ENCODE results near the gene SUDS3.

Gene SUDS3

DNA sequence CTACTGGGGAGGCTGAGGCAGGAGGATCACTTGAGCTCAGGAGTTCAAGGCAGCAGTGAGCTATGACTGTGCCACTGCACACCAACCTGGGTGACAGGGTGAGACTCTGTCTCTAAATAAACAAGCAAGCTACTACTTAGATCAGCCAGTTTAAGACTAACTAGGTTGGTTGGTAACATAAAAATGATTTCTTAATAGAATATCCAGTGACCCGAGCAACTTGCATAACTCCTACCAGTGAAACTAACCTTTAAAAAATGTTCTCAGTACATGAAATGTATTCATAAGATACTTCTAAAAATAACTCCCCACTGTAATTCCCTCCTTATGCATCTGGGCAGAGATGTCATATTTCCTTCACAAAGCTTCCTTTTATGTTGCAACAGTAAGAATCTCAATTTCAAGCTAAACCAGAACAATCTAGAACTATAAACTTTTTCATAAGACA, 19.5 kb upstream of the SUDS3 start:
- no peak for DNase-seq (ENCODE audit: low spot score)

DNA sequence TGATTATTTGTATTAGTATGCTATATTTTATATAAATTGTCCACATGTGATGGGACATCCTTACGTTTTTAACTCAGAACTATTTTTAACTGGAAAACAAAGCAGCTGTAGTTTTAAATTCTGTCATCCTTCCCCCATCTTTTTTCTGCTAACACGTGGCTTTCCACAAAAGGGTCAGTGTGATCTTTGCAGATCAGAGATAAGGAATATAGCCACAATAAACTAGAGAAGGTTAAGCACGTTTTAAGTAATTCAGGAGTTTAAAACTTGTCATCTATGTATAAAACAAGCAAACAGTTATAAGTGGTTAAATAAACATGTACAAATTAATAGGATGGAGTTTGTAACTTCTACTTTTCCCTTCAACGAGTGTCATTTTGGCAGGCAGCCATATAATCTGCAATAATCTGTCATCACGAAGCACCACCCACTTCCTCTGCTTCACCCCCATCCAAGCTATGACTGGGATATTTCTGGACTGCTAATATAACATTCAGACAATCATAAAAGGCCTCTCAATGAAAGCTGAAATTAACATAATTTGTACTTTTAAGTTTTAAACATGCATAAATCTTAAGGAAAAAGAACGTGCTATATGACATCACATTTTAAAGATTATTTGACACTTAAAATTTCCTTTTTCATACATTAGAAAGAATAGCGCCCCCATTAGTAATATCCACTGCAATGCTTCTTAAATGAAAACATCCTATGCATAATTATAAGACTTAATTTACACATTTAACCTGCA, 18.9 kb upstream of the SUDS3 start:
- DNase-seq (ENCODE audit: low spot score): peak; percentile 72

DNA sequence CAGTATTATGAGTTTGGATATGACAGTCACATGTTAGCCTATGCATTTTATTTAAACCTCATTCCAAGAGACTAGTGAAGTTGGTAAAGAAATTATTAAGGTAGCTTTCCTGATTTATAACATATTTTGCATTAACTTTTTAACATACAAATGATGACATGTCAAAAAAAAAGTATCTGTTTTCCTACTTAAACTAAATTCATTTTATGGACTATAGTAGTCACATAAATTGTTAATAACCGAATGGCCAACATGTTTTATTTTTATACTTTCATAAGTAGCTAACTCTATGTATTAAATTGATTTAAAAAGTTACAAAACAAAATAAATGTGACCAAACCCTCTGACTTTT, 18.4 kb upstream of the SUDS3 start:
- no peak for DNase-seq (ENCODE audit: low spot score)

DNA sequence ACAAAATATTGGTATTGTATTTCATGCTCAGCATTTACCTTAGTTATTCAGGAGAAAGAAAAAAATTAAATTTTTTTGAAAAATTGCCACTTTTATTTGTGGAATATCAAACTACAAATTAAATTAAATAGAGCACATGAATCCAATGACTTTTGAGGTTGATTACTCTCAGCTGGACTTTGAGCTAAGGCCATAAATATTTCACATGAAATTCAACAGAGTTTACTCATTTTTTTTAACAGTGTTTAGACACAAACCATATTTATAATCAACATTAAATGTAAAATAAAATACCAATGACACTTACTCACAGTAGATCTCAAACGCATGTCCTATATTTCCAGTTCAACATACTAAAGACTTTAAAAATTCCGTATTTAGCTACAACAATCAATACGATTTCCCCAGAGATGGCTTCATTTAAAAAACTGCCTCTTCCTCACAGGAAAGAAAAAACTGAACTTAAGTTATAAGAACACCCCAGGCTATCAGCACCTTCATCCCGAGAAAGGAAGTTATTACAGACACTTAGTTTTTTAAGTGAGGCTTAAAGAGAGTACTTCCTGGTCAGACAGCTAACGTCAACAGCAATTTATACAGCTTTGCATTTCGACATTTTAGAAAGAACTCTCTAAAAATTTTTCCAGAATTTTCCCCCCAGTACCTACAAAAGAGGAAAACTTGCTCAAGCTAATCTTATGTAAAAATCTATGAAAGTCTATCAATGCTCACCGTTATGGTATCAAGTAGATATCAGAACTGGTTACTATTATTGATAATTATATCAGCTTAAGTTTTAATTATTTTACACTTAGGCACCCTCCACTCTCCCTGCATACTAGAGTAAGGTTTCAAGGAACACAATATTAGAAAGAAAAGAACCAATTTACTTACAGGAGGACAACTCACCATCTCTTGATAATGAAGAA, 17.5 kb upstream of the SUDS3 start:
- peak; percentile 44 for DNase-seq (ENCODE audit: low spot score)

DNA sequence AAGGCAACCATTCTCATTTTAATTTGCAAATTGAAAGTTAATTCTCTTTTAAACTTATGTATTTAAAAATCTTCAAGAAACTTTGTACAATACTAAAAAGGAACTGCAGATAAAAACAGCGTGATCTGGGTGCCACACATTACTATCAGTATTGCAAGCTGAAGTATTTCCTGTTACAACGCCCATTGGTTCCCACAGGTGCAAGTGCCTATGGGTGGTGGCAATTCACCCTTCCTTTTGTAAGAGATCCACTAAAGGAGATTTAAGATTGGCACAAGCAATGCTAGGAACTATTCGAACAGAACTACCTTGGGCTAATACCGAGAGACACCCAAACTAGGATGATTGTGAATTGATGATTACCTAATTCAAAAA, 16.8 kb upstream of the SUDS3 start:
- peak; percentile 53 for DNase-seq (ENCODE audit: low spot score)

DNA sequence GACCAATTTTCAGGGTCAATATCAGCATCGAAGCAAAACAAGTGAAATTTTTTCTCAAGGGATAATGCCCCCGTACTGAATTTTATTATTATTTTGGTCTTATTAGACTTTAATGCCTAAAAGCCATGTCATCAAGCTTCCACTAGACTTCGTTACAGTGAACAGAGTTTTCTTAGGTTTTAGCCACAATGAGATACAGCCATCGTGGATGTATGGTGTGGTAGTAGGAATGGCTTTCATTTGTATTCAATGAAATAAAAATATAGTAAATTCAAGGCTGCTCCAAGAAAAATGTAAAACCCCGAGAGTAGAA, 15.3 kb upstream of the SUDS3 start:
- no peak for DNase-seq (ENCODE audit: low spot score)

DNA sequence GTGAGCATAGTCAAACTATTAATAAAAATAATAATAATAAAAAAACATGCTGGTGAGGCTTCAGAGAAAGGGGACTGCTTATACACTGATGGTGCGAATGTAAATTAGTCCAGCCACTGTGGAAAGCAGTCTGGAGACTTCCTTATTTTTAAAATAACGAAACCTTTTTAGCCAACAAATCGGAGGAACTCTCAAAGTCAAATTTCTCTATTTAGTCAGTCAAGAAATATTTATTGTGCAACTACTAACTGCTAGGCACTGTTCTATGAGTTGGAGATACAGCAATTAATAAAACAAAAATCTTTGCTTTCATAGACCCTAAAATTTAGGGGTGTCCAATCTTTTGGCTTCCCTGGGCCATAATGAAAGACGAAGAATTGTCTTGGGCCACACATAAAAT, 14.5 kb upstream of the SUDS3 start:
- no peak for DNase-seq (ENCODE audit: low spot score)

DNA sequence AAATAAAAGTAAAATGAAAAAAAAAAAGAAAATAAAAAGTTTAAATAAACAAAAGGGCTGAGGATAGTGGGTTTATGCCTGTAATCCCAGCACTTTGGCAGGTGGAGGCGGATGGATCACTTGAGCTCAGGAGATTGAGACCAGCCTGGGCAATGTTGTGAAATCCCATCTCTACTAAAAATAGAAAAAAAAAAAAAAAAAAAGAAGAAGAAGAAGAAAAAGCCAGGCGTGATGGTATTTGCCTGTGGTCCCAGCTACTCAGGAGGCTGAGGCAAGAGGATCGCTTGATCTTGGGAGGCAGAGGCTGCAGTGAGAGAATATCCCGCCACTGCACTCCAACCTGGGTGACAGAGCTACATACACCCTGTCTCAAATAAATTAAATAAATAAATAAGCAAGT, 7.5 kb upstream of the SUDS3 start:
- DNase-seq (ENCODE audit: low spot score): no peak

DNA sequence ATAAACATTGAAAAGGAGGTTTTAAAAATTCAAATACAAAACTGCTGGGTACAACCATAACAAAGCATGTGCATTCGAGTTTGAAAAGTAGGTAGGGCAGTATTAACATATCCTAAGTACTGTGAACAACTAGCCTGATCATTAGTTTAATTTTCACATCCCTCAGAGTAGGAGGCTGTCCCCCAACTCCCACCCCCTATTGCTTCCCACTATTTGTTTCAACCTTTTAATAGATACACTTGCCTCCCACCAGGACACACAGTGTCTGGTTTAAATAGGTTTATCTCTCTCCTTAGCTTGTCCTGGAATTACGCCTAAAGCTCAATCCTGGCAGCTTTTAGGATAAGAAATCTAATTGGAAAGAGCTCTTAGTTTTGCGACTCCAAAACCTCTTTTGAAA, 5.8 kb upstream of the SUDS3 start:
- no peak for DNase-seq (ENCODE audit: low spot score)

DNA sequence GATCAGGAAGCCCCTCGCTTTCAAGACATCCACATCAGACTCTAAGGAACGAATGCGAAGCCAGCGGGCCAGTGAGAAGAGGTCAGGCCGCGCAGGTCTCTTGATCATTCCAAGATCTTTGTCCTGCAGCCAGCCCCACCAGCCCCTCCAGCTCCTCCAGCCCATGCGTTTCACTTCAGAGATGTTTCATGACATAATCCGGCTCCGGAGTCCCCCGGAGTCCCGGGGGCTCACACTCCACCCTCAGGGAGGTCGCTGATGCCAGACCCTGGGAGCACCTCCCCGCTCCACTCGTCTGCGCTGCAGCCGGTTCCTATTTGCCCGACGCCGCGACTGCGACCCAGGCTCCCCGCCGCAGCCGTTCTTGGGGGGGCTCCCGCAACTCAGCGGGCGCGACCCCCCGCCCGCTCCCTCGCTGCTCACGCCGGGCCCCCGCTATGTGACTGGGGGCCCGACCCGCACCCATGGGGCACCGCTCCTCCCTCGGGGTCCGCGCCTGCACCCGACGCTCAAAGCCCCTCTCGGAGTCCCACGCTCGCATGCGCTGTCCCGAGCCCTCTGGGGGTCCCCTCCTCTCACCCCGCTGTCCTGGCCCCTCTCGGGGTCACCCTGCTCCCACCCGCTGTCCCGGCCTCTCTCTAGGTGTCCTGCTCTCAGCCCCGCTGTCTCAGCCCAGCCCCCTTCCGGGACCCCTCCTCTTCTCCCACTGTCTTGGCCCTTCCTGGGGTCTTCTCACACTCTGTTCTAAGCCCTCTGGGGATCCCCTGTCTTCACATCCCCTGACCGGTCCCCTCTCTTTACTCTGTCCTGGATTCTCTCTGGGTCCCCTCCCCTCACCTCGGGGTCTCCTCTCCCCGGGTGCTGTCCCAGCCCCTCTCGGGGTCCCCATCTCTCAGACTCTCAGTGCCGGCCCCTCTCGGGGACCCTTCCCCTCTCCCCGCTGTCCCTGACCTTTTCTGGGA, 4.8 kb upstream of the SUDS3 start:
- DNase-seq (ENCODE audit: low spot score): no peak

DNA sequence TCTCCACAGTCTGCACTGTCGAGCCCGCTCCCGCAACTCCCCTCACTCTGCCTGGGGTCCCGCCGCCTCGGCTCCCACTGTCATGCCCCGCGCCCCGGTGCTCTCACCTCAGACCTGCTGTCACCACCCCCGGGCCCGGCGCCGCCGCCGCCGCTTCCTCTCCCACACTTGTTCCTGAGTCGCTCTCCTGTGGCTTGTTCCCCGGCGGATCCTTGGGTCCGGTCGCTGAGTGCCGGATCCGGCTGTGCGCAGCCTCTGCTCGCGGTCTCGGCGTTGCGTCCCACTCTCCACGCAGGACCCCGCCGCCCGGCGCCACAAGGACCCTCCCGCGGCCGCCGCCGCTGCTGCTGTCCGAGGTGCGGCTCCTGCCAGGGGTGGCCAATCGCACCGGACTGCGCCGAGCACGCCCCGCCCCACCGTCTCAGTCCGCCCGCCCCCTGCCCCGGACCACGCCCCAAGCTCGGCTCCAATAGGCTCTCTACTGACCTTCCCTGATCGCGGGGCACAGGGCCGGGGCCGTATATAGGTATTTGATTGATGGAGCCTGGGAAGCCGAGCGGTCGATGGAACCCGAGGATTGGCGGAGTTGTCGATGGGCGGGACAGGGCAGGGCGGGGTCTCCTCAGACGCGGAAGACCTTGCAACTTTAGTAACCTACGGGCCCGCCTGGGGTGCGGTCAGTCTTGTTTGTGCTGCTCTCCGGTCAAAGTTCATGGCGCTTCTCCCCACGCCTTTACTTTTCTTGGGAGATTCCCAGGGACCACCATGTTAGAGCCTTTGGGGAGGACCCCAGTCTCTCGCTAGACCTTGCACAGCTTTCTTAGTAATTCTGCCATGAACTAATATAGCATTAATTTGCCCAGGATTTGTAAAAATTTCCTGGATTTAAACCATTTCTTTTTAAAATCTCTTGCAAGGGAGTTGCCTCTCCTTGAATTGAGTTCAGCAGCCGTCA, 3.5 kb upstream of the SUDS3 start, which contains the start of gene TAOK3:
TSS of gene TAOK3 (minus strand) at position 367 of the 955 bp plus-strand sequence. CDS start 117,340 bp downstream, outside the sequence.
- DNase-seq (ENCODE audit: low spot score): peak; percentile 98

DNA sequence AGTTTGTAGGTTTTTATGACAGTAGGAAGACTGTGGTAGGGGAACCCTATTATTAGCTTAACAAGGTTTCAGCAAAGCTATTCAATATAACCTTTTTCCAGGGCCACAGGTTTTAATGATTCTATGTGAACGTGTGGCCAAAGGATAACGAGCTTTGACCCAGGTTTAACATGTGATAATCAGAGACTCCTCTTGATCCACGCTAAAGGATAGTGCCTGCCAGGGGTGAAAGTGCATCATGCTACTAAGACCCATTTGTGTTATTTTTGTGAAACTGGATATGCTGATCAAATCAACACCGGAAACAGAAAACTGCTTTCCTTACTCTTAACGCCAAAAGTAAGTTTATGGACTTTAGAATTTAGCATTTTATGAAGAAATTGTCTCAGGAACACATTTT, 2.7 kb upstream of the SUDS3 start:
- DNase-seq (ENCODE audit: low spot score): no peak

DNA sequence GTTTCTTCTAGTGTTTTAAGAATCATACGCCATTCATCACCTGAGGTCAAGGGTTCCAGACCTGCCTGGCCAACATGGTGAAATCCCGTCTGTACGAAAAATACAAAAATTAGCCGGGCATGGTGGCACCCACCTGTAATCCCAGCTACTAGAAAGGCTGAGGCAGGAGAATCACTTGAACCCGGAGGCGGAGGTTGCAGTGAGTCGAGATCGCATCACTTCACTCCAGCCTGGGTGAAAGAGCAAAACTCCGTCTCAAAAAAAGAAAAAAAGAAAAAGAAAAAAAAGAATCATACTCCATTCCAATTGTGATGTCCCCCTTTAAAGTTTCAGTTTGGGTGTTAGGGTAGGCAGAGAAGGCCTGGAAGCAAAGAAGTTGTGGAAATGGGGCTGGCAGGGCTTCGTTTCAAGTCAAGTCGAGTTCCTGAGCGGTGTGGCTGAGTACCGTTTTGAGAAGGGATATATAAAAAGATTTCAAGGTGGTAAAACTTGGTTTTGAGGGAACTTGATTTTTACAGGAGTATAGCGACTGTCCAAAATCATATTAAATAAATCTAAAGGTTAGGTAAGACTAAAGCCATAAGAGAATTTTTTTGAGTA, 2.1 kb upstream of the SUDS3 start:
- no peak for DNase-seq (ENCODE audit: low spot score)

DNA sequence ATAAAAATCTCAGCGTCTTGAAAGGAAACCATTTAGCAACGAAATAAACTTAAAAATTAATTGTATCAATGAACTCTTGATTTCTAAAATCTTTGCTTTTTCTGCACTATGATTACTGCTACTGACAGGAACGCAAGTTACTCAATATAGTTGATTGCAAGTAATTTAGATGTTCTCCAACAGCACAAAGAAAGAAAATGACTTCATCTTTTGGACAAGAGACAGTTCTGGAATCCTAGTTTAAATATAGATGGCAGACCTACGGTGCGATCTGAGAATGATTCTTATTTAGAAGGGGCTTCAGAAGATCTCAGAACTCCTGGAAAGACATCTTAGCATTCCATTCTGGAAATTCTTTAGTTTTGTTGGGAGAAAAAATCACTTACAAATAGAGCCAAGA, 1.4 kb upstream of the SUDS3 start:
- no peak for DNase-seq (ENCODE audit: low spot score)

DNA sequence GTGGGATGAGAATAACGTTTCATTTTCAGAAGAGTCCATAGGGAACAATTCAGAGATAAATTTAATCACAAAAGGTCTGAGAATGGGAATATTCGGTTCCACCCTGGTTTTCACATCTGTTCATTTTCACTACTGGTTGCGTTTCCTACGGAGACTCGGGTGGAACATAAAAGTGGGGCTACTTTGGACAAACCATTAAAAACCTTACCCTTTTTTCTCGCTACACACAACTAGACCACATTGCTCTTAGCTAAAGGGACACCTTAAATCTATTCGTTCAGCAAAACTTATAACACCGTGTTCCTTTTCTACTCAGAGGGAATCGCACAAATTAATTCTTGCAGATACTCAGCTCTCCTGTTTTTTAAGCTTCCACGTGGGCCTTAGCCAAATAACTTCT, 1.0 kb upstream of the SUDS3 start:
- DNase-seq (ENCODE audit: low spot score): no peak

DNA sequence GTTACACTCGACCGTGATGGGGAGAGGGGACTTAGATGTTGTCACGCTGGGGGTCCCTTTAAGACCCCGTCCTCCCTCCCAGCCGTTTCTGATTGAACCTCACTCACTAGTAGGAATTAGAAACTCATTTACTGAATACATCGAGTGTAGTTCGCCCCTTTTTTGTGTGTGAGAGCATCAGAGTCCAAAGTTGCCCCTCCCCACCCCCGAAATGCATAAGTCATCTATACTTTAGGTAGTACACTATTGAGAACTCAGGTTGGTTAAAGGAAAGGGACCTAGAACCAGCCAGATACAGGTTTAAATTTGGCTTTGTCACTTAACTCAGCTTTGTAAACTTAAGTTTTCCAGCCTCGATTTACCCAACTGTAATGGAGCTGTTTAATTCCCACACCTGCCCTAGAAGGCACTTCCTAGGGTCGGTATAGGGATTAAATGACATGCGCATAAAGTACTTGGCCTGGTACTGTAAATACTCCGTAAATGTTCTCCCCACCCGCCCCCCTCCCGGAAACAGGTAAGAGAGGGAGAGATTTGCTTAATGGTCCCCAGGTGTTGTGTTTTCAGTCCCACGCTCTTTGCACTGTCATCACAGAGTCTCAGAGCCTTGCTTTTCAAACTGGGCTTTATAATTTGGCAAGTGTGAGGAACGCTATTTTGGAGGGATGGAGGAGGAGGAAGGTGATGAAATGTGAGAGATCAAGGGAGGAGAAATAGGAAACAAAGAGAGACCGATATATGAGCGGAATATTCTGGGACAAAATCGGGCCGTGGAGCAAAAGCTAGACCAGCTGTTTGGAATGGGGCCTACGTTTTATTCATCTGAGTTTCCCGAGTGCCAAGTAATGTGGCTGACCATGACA, 897 bp downstream of the SUDS3 start:
- no peak for DNase-seq (ENCODE audit: low spot score)

DNA sequence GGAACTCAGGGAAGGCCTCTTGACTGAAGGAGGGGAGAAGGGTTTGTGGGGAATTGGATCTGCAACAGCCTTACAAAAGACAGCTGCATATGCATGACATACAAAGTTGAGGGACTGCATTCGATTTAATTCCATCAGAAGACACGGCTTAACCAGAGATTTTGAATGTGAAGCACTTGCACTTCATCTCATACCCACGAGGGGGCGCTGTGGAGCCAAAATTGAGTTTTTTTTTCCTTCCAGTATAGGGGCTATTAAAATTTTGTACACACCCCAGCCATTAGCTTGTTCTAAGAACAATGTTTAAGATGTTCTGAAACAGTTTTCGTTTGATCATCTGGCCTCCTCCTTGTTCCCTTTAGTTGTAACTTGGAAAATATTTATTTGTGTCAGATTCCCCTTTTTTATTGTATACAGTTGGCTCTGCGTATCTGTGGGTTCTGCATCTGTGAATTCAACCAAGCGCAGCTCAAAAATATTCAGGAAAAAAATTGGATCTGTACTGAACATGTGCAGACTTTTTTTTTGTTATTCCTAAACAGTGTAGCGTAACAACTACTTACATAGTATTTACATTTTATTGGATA, 1.6 kb downstream of the SUDS3 start:
- DNase-seq (ENCODE audit: low spot score): peak; percentile 71

DNA sequence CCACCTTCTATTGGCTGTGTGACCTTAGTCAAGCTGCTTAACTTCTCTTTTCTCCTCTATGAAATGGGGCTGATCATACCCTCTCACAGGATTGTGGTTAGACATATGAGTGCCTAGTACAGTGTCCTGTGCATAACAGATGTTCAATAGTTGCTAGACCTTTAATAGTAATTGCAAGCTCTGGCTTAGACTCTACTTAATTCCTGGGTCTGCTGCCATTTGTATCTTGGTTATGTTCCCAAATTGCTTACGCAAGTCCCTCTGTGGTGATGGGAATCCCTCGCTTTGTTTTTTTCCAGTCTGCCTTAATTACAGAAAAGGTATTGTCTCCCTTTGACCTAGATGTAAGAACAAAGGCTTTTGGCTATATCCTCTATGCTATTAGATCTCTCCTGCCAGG, 15.1 kb downstream of the SUDS3 start:
- no peak for DNase-seq (ENCODE audit: low spot score)

DNA sequence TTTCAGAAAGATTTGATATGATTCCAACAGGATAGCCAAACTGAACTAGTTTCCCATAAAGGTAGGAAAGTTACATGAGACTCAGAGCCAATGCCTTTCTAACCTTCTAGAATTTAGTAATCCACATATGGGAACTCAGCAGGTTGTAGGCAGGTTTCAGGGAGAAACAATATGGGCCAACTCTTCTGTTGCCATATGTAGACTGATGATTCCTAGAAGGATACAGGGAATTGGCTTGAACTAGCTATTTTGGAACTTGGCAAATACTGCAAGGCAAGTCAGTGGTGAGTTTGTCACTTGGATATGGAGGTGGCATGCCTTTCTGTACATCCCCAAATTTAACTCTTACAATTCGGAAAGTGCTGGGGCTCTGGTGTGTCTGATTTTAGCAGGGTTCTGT, 15.5 kb downstream of the SUDS3 start:
- DNase-seq (ENCODE audit: low spot score): no peak
